ENCODE data around the gene AGER.

The AGER gene

GRCh38 chr6:32167154-32167760 is 16.8 kb downstream of the AGER start:
- Histone ChIP-seq H3K9me2 (replicated peaks; ENCODE audit: insufficient read depth, low read length) (no peaks in the 10 kb centered on the region), H3K4me3 (ENCODE audit: insufficient read depth, low read length, poor library complexity, severe bottlenecking) (no peak overlapping the region), H3K36me3 (ENCODE audit: low read length) (no peaks in the 10 kb centered on the region), H3K9ac (ENCODE audit: low read length) (no peak overlapping the region), H3K27me3 (ENCODE audit: low read length) (no peaks in the 10 kb centered on the region), H3K4me2 (ENCODE audit: low read depth, low read length, poor library complexity, severe bottlenecking) (no peak overlapping the region), H2AFZ (ENCODE audit: low read depth, low read length, severe bottlenecking) (no peak overlapping the region), H4K20me1 (ENCODE audit: low read depth, low read length) (no peaks in the 10 kb centered on the region), H3K9me3 (ENCODE audit: insufficient read depth, low read length) (no peaks in the 10 kb centered on the region), H3K79me2 (ENCODE audit: insufficient read depth, low read length) (no peaks in the 10 kb centered on the region), H3K27ac (ENCODE audit: low read depth, low read length) (no peak overlapping the region), H3F3A (ENCODE audit: insufficient read depth) (no peaks in the 10 kb centered on the region)
- TF ChIP-seq EZH2phosphoT487 (conservative IDR thresholded peaks at IDR 0.05; ENCODE audit: low read length): no peak
- TF ChIP-seq, protein P1, sequence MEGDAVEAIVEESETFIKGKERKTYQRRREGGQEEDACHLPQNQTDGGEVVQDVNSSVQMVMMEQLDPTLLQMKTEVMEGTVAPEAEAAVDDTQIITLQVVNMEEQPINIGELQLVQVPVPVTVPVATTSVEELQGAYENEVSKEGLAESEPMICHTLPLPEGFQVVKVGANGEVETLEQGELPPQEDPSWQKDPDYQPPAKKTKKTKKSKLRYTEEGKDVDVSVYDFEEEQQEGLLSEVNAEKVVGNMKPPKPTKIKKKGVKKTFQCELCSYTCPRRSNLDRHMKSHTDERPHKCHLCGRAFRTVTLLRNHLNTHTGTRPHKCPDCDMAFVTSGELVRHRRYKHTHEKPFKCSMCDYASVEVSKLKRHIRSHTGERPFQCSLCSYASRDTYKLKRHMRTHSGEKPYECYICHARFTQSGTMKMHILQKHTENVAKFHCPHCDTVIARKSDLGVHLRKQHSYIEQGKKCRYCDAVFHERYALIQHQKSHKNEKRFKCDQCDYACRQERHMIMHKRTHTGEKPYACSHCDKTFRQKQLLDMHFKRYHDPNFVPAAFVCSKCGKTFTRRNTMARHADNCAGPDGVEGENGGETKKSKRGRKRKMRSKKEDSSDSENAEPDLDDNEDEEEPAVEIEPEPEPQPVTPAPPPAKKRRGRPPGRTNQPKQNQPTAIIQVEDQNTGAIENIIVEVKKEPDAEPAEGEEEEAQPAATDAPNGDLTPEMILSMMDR (IDR thresholded peaks at IDR 0.05; ENCODE audit: insufficient read depth, low read length, poor library complexity, severe bottlenecking): no peak

DNA sequence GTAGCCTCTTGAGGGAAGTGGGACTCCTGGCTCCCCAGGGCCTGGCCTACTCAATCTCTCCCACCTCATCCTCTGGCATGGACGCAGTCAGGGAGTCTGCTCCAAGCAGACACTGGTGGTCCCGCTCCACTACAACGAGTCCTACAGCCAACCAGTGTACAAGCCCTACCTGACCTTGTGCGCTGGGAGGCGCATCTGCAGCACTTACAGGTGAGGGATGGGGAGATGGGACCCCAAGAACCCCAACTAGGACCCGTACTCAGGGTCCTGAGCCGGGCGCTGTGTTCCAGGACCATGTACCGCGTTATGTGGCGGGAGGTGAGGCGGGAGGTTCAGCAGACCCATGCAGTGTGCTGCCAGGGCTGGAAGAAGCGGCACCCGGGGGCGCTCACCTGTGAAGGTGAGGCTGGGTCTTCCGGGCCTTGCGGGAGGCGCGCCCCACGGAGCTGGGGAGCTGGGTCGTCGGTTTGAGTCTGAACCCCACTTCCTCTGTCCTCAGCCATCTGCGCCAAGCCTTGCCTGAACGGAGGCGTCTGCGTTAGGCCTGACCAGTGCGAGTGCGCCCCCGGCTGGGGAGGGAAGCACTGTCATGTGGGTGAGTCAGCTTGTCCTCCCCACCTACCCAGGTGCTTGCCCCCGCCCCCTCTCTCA is 17.5 kb downstream of the AGER start:
- H2AFZ ChIP-seq (ENCODE audit: low read depth, low read length, severe bottlenecking): no peak overlapping the region
- no peak overlapping the region for H3K27ac ChIP-seq (ENCODE audit: low read depth, low read length)
- no peaks in the 10 kb centered on the region for H3K79me2 ChIP-seq (ENCODE audit: insufficient read depth, low read length)
- no peak overlapping the region for H3K4me2 ChIP-seq (ENCODE audit: low read depth, low read length, poor library complexity, severe bottlenecking)
- no peaks in the 10 kb centered on the region for H3F3A ChIP-seq (ENCODE audit: insufficient read depth)
- H4K20me1 ChIP-seq (ENCODE audit: low read depth, low read length): no peaks in the 10 kb centered on the region
- no peaks in the 10 kb centered on the region for H3K27me3 ChIP-seq (ENCODE audit: low read length)
- no peaks in the 10 kb centered on the region for H3K9me2 ChIP-seq (replicated peaks; ENCODE audit: insufficient read depth, low read length)
- no peak for TF ChIP-seq EZH2phosphoT487 (conservative IDR thresholded peaks at IDR 0.05; ENCODE audit: low read length)
- TF ChIP-seq, protein P1 (IDR thresholded peaks at IDR 0.05; ENCODE audit: insufficient read depth, low read length, poor library complexity, severe bottlenecking): no peak
- no peaks in the 10 kb centered on the region for H3K9me3 ChIP-seq (ENCODE audit: insufficient read depth, low read length)
- no peaks in the 10 kb centered on the region for H3K36me3 ChIP-seq (ENCODE audit: low read length)
- H3K9ac ChIP-seq (ENCODE audit: low read length): no peak overlapping the region
- no peak overlapping the region for H3K4me3 ChIP-seq (ENCODE audit: insufficient read depth, low read length, poor library complexity, severe bottlenecking)

DNA sequence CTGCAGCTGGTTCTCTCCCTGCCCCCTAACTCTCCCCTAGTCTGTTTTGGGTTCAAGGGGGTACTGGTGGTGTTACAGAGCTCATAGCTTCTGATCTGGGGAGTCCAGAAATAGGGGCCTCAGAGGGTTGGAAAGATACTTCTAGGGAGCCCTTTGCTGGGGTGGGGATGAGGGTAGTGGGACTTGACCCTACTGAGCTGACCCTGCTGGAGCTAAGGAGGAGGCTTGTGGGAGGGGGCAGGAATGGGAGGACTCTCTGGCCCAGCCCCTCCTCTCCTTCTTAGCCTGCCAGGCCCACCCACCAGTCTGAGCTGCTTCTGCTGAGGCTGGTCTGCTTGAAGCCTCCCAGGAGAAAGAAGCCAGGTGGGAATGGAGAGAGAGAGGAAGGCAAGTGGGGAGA is 19.8 kb downstream of the AGER start, which contains the start of gene EGFL8:
Gene EGFL8, plus strand, starts transcription at position 301 of the 400 bp plus-strand sequence. CDS start 1,571 bp downstream, outside the sequence.
- no peaks in the 10 kb centered on the region for H4K20me1 ChIP-seq (ENCODE audit: low read depth, low read length)
- H3F3A ChIP-seq (ENCODE audit: insufficient read depth): no peaks in the 10 kb centered on the region
- no peak within 1 kb of the TSS for H2AFZ ChIP-seq (ENCODE audit: low read depth, low read length, severe bottlenecking)
- H3K9me3 ChIP-seq (ENCODE audit: insufficient read depth, low read length): no peaks in the 10 kb centered on the region
- H3K9me2 ChIP-seq (replicated peaks; ENCODE audit: insufficient read depth, low read length): no peaks in the 10 kb centered on the region
- TF ChIP-seq, protein P1 (IDR thresholded peaks at IDR 0.05; ENCODE audit: insufficient read depth, low read length, poor library complexity, severe bottlenecking): no peak
- no peak for TF ChIP-seq EZH2phosphoT487 (conservative IDR thresholded peaks at IDR 0.05; ENCODE audit: low read length)
- no peak within 1 kb of the TSS for H3K4me3 ChIP-seq (ENCODE audit: insufficient read depth, low read length, poor library complexity, severe bottlenecking)
- no peak within 1 kb of the TSS for H3K4me2 ChIP-seq (ENCODE audit: low read depth, low read length, poor library complexity, severe bottlenecking)
- H3K36me3 ChIP-seq (ENCODE audit: low read length): no peaks in the 10 kb centered on the region
- no peaks in the 10 kb centered on the region for H3K79me2 ChIP-seq (ENCODE audit: insufficient read depth, low read length)
- H3K27ac ChIP-seq (ENCODE audit: low read depth, low read length): no peak within 1 kb of the TSS
- H3K9ac ChIP-seq (ENCODE audit: low read length): no peak within 1 kb of the TSS
- no peaks in the 10 kb centered on the region for H3K27me3 ChIP-seq (ENCODE audit: low read length)

Measured in SU-DHL-6 (cell line).